HG03575 (cell line): Measurements from ENCODE around the gene ZNF3.

Experiments used
- ATAC-seq: cut with Tn5 transposase; IDR thresholded peaks from one replicate; pipeline ENCODE4 v1.9.1; 2021; ENCODE audit not compliant: unreplicated experiment, insufficient number of reproducible peaks, low FRiP score; ENCODE audit errors: extremely low read depth

The ZNF3 gene

GRCh38 chr7:100064162-100064561 lies 17.4 kb downstream of the ZNF3 start:
- no peak for ATAC-seq

- no peak for ATAC-seq
These were observed 18.1 kb downstream of the ZNF3 start for GRCh38 chr7:100063376-100063775.

GRCh38 chr7:100061518-100062193 lies 19.9 kb downstream of the ZNF3 start:
- ATAC-seq: no peak

GRCh38 chr7:100059251-100059739 lies 22.2 kb downstream of the ZNF3 start:
- no peak for ATAC-seq

GRCh38 chr7:100057006-100057405 lies 24.5 kb downstream of the ZNF3 start:
- ATAC-seq: no peak

- ATAC-seq: no peak
These were observed 28.3 kb downstream of the ZNF3 start for GRCh38 chr7:100053215-100053614.

- no peak for ATAC-seq
These were observed 29.9 kb downstream of the ZNF3 start for GRCh38 chr7:100051611-100052010.

- no peak for ATAC-seq
These were observed 31.9 kb downstream of the ZNF3 start, which contains the start of gene ZSCAN21 for GRCh38 chr7:100049441-100050291. TSS of gene ZSCAN21 (plus strand) at chr7:100049774. CDS start at chr7:100057007, 7,233 bp downstream.

- no peak for ATAC-seq
These were observed 32.8 kb downstream of the ZNF3 start for GRCh38 chr7:100048680-100049079.

- ATAC-seq: no peak
These were observed 36.8 kb downstream of the ZNF3 start for GRCh38 chr7:100044718-100045117.

- ATAC-seq: no peak
These were observed 40.9 kb downstream of the ZNF3 start for GRCh38 chr7:100040575-100040974.

GRCh38 chr7:100038326-100038725 lies 43.2 kb downstream of the ZNF3 start:
- ATAC-seq: no peak

- ATAC-seq: no peak
These were observed 45.6 kb downstream of the ZNF3 start for GRCh38 chr7:100035876-100036275.

- ATAC-seq: no peak
These were observed 46.5 kb downstream of the ZNF3 start for GRCh38 chr7:100034871-100035510.

GRCh38 chr7:100033526-100033925 lies 48.0 kb downstream of the ZNF3 start:
- no peak for ATAC-seq

GRCh38 chr7:100029596-100029995 lies 51.9 kb downstream of the ZNF3 start:
- ATAC-seq: no peak

GRCh38 chr7:100027197-100027596 lies 54.3 kb downstream of the ZNF3 start:
- ATAC-seq: no peak

- no peak for ATAC-seq
These were observed 57.4 kb downstream of the ZNF3 start for GRCh38 chr7:100024020-100024619.

- no peak for ATAC-seq
These were observed 58.0 kb downstream of the ZNF3 start for GRCh38 chr7:100023526-100023925.
